Measurements from ENCODE around the gene IKZF1. TPM values are rescaled to one million over a fixed set of nuclear protein-coding genes. Genes with fewer than 3 reads are reported as not detected.

The IKZF1 gene
- total and polyA plus RNA-seq, 2 of the 4 experiments (the other 2 are of a cell fraction): not detected

GRCh38 chr7:50273870-50274269, 30.6 kb upstream of the IKZF1 start:
- Histone ChIP-seq H3K36me3 (ENCODE audit: control insufficient read depth, insufficient read depth, low read length) (no peaks in the 10 kb centered on the region), H3K79me1 (ENCODE audit: low read depth in 1 of 2, low read length in 2 of 2) (no peaks in the 10 kb centered on the region), H3K4me2 (ENCODE audit: low read depth, low read length) (no peak overlapping the region), H2BK120ac (ENCODE audit: low read depth, low read length) (no peak overlapping the region), H3K23ac (ENCODE audit: low read depth, low read length) (no peak overlapping the region), H3K18ac (ENCODE audit: low read depth, low read length) (no peak overlapping the region), H2BK20ac (ENCODE audit: low read depth, low read length) (no peak overlapping the region), H3K4me3 (ENCODE audit: insufficient read depth, low read depth, low read length) (no peak overlapping the region), H2AK5ac (ENCODE audit: low read depth, low read length) (no peak overlapping the region), H3K27me3 (ENCODE audit: control insufficient read depth, insufficient read depth, low read length) (no peaks in the 10 kb centered on the region), H2AFZ (replicated peaks; ENCODE audit: low read length, poor library complexity) (no peak overlapping the region), H3K9me3 (ENCODE audit: control insufficient read depth, insufficient read depth, low read length) (no peaks in the 10 kb centered on the region), H3K4me1 (ENCODE audit: control insufficient read depth, insufficient read depth, low read length) (no peaks in the 10 kb centered on the region), H2BK15ac (ENCODE audit: low read depth, low read length) (no peak overlapping the region), H2AK9ac (replicated peaks; ENCODE audit: low read depth, low read length, poor library complexity) (no peak overlapping the region), H3K4ac (ENCODE audit: low read depth, low read length) (no peak overlapping the region), H4K5ac (ENCODE audit: low read depth, low read length) (no peak overlapping the region), H3K9ac (ENCODE audit: low read depth, low read length) (no peak overlapping the region), H4K91ac (ENCODE audit: insufficient read depth, low read depth, low read length) (no peak overlapping the region), H3K14ac (replicated peaks; ENCODE audit: low read depth, low read length) (no peak overlapping the region), H2BK5ac (ENCODE audit: low read depth, low read length, poor library complexity, severe bottlenecking) (no peak overlapping the region), H4K20me1 (ENCODE audit: insufficient read depth, low read length) (no peaks in the 10 kb centered on the region), H3K56ac (ENCODE audit: extremely low read depth, insufficient read depth, low read length) (no peak overlapping the region), H3K27ac (ENCODE audit: insufficient read depth, low read length) (no peak overlapping the region), H3K9me1 (ENCODE audit: insufficient read depth, low read length) (no peaks in the 10 kb centered on the region), H4K8ac (ENCODE audit: low read depth in 2 of 2, low read length in 2 of 2) (no peak overlapping the region)
- ChIA-PET POLR2A (ENCODE audit: unreplicated experiment) (no interaction called here), CTCF (no interaction called here)
- no CpG with 5 or more reads among the region's 1 CpG for WGBS, 2 experiments (ENCODE audit: extremely low coverage in 2 of 2, insufficient read length in 1 of 2)
- in situ Hi-C loops (cut with MboI; ENCODE audit: low sequenced_read_pairs): no loop called here
- dilution Hi-C loops (cut with HindIII; ENCODE audit: low sequenced_read_pairs, unreplicated experiment): no loop called here
- intact Hi-C loops (cut with micrococcal nuclease): no loop called here
- BruUV-seq (replicated peaks): no TSS peak
- TF ChIP-seq RFX5 (IDR thresholded peaks at IDR 0.05; ENCODE audit: low read depth, low read length) (no peak), CTCF (conservative IDR thresholded peaks at IDR 0.05; ENCODE audit: low read depth, low read length) (no peak), POLR2A (IDR thresholded peaks at IDR 0.05; ENCODE audit: low read depth, low read length) (no peak), FOS (IDR thresholded peaks at IDR 0.05; ENCODE audit: low read depth, low read length) (no peak), BHLHE40 (IDR thresholded peaks at IDR 0.05; ENCODE audit: low read depth, low read length) (no peak), CEBPB (IDR thresholded peaks at IDR 0.05; ENCODE audit: low read depth, low read length) (no peak), RCOR1 (IDR thresholded peaks at IDR 0.05; ENCODE audit: insufficient replicate concordance, low read length) (no peak), SMC3 (IDR thresholded peaks at IDR 0.05; ENCODE audit: low read depth, low read length) (no peak), MAFK (IDR thresholded peaks at IDR 0.05; ENCODE audit: low read depth, low read length) (no peak), MXI1 (IDR thresholded peaks at IDR 0.05; ENCODE audit: borderline replicate concordance, low read depth, low read length) (no peak), USF2 (IDR thresholded peaks at IDR 0.05; ENCODE audit: low read depth, low read length) (no peak)
- no peak for DNase-seq
- ATAC-seq (ENCODE audit: low read depth): no peak
